Femur (tissue), 1 donor: Measurements from ENCODE around the gene JSRP1.

Source experiments
- DNase-seq: peaks from one replicate; pipeline ENCODE4 v3.0.0-alpha.2; 2017

JSRP1 gene, protein sequence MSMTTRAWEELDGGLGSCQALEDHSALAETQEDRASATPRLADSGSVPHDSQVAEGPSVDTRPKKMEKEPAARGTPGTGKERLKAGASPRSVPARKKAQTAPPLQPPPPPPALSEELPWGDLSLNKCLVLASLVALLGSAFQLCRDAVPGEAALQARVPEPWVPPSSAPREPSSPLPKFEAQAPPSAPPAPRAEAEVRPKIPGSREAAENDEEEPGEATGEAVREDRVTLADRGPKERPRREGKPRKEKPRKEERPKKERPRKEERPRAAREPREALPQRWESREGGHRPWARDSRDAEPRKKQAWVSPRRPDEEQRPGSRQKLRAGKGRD

DNA sequence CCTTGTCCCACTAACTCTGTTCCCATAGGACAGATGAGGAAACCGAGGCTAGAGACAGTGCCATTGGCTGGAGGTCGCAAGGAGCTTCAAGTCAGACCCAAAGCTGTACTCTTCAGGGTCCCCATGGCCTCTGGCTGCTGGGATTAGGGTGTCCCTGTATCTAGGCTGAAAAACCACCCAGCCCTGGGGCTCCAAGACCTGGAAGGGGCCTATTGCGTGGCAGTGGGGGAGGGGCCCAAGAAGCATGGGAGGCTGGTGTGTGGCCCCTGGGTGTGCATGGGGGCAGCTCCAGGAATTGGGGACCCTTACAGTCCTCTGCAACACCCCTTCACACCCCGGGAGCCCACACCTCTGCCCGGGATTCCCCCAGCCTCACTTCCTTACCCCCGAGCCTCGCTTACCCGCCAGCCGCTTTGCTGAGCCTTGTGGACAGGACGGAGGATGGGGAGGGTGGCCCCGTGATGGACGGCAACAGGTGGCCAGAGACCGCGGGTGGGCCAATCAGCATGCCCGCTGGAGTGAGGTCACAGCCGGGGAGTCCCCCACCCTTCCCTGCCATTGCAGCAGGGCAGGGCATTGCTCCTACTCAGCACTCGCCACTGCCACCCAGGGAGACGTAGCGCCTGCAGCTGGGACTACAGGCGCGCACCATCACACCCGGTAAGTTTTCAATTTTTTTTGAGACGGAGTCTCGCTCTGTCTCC, at the start of gene JSRP1:
TSS of gene JSRP1 (minus strand) at position 436 of the 704 bp plus-strand sequence. CDS start 1,103 bp downstream, outside the sequence.
- DNase-seq, result peak; percentile 87

DNA sequence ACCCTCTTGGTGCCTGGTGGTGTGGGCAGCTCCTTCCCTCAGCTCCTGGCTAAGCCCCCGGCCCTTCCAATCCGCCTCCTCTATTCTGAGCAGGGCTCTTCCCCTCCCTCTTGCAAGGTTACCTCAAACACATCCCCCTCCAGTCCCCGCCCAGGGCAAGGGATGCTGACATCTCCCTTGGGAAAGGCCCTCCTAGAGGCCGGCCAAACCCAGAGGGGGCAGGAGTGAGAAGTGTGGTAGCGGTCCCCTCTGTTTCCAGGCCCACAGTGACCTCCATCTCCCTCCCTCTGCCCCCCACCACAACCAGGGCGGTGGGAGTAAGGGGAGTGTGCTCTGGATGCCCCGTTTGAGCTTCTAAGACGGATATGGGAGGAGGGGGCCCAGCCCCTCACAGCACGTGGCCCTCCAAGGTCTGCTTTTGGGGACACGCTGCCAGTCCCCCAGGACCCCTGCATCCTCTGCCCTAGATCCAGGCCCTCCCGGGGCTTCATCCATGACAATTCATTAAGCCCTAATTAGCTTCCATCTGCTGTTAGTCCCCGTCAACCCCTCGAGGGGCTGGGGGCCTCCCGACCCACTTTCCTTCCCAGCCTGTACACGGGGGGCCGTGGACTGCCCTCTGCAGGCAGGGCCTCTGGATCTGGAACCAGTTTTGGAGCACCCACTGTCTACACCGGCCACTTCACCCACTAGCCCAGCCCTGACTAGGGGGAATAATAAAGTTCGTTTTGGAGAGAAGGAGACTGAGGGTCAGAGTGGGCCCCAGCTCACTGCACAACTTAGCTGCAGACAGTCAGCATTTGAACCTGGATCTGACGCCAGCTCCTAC, 49.4 kb upstream of the JSRP1 start:
- no peak for DNase-seq

DNA sequence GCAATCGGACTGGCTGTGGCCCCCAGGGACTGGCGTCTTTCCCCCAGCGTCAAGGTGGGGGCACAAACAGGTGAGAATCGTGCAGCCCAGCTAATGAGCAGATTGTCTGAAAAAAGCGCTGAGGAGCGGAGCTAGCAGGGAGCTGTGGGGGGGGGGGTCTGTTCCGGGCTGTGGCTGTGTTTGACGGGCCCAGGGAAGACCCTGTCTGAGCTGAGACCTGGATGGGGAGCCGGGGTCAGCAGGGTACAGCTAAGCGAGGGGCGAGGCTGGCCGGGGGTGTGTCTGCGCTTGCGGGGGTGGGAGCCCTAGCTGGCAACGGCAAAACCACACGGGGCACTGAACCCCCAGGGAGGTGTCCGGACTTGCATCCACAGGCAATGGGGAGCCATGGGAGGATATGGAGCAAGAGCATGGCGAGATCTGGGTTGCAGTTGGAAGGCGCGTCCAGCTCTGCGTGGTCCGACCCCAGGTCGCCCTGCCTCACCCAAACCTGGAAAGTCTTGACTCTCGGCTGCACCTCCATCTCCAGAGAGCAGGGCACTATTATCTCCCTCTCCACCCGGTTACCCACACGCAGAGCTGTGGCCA, 47.1 kb upstream of the JSRP1 start:
- no peak for DNase-seq

DNA sequence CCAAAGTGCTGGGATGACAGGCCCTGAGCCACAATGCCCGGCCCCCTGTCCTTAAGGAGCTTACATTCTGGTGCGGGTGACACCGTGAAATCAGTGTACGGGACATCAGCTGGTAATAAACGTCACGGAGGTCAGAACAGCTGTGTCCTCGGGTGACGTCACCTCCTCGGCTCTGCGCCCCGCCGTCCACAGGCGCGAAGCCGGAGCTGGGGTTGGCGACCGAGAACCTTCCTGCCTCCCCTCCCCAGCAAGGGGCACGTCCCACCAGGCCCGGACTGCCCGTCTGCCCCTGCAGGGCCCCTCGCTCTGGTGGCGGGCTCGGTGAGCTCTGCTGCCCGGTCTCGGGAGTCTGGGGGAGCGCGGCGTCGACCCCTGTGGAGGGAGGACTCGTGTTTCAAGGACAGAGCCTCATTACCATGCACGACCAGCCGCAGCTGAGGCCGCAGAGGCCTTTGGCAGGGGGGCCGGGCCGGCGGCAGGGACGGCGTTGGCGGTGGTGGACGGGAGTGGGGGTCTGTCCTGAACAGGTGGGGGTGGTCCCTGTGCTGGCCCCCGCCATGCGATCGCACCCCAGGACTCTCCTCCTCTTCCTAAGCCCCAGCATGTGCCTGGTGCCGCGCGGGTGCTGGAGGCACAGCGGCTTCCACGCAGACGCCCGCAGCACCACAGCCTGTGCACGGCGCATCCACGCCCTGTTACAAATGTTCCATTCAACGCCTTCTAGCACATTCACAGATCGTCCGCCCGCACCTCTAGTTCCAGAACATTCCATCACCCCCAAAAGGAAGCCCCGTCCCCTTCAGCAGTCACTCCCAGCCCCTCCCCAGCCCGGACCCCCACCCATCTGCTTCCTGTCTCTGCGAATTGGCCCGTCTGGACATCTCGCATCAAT, 46.3 kb upstream of the JSRP1 start:
- peak; percentile 70 for DNase-seq

DNA sequence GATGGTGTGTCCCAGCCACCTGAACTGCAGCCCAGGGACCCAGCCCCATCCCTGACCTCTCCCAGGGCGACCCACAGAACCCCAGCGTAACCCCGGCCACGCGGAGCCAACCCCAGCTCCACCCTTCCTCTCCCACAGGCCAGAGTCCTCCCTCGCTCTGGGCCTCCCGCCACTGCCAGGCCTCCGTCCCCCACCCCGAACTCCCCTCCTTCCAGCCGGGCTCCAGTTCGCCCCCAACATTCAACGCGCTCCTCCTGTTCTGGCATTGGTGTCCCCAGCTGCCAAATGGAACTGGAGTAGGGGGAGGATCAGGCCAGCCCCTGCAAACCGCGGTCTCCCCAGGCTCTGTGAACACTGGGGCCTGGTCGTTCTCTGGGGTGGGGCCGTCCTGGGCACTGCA, 44.3 kb upstream of the JSRP1 start:
- no peak for DNase-seq

DNA sequence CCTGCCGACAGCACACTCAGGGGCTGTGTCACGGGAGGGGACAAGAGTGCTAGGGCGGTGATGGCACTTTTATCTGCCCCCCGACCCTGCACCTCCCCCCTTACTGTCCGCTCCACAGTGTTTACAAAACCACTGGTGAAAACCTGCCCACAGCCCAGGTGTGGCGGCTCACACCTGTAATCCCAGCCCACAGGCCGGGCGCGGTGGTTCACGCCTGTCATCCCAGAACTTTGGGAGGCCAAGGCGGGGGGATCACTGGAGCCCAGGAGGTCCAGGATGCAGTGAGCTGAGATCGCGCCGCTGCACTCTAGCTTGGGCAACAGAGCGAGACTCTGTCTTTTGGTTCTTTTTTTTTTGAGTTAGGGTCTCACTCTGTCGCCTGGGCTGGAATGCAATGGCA, 39.9 kb upstream of the JSRP1 start:
- no peak for DNase-seq

DNA sequence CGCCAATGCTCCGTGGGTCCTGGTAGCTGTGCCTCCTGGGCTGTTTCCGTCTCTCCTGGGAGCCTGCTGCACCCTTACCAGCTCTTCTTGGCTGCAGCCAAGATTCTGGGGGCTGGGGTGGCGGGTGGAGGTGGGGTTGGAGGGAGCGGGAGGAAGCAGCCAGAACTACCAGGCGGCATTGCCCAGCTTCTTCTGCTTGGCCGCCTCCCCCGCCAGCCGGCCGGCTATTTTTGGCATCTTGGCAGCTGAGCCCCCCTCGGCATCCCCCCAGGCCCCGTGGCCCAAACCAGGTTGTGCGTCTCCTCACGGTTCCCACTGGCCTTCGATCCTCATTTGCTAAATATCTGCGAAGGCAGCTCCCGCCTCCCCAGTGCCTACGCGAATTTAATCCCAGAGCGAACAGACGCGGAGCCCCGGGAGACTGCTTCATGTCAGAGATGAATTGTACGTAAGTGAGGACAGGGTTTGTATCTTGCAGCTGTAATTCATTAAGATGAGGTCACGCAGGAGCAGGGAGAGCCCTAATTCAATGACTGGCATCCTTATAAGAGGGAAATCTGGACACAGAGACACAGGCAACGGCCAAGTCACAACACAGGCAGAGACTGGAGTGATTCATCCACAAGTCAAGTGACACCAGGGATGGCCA, 38.6 kb upstream of the JSRP1 start:
- no peak for DNase-seq

DNA sequence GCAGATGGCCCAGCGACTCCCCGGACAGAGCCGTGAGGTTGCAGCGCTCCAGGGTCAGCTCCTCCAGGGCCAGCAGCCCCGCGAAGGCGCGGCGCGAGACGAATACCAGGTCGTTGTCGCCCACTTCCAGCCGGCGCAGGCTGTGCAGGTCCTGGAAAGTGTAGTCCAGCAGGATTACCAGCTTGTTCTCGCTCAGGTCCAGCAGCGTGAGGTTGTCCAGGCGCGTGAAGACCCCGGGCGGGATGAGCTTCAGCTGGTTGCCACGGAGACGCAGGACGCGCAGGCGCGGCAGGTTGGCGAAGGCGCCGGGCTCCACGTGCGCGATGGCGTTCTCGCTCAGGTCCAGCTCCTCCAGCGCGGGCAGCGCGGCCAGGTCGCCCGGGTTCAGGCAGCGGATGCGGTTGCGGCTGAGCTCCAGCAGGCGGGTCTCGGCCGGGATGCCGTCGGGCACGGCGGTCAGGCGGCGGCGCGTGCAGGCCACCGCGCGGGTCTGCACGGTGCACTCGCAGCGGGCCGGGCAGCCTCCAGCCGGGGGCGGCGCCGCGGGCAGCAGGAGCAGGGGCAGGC, 35.1 kb upstream of the JSRP1 start:
- no peak for DNase-seq

DNA sequence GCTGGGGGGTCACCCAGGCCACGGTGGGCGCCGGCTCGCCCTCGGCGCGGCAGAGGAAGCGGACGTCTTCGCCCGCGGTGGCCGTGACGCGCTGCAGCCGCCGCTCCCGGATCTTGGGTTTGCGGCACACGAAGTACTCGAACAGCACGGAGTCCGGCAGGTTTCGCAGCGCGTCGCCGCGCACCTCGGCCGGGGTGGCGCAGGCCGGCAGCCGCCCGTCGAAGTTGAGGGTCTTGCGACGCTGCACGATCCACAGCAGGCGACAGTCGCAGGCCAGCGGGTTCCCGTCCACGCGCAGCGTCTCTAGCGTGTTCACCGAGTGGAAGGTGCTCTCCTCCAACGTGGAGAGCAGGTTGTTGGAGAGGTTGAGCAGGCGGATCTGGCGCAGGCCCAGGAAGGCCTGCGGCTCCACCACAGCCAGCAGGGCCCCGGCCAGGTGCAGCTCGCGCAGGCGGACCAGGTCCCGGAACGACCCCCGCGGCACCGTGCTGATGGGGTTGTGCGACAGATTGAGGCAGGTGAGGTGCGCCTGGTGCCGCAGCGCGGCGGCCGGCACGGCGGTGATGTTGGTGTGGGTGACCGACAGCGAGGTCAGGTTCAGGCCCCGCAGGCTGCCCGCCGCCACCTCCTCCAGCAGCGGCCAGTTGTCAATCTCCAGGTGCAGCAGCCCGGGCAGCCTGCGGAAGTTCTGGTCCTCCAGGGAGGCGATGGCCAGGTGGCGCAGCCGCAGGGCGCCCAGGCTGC, 34.4 kb upstream of the JSRP1 start:
- no peak for DNase-seq

DNA sequence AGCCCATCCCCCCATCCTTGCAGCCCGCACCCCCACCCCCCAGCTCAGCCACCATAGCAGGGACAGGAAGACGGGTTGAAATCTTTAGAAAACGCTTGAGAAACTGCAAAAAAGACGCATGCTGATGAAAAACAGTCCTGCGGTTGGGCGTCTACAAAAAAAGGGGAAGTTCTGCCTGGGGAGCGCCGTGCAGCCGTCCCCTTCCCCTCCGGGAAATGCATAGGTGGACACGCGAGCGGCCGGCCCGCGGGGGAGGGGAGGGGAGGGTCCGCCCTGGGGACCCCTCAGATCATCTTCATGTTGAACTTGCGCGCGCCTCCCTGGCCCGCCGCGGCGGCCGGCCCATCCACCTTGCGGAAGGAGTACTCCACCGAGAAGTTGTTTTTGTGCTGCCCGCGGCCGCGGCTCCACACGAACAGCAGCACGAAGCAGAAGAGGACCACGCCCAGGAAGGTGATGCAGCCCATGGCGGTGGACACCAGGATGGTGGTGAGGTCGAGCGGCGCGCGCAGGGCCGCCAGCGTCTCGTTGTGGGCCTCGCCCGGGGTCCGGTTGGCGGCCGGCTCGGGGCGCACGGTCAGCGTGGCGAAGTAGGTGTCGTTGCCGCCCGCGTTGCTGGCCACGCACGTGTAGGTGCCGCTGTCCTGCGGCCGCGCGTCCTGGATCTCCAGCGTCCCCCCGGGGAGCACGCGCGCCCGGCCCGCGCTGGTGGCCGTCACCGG, 33.7 kb upstream of the JSRP1 start:
- DNase-seq, result no peak

DNA sequence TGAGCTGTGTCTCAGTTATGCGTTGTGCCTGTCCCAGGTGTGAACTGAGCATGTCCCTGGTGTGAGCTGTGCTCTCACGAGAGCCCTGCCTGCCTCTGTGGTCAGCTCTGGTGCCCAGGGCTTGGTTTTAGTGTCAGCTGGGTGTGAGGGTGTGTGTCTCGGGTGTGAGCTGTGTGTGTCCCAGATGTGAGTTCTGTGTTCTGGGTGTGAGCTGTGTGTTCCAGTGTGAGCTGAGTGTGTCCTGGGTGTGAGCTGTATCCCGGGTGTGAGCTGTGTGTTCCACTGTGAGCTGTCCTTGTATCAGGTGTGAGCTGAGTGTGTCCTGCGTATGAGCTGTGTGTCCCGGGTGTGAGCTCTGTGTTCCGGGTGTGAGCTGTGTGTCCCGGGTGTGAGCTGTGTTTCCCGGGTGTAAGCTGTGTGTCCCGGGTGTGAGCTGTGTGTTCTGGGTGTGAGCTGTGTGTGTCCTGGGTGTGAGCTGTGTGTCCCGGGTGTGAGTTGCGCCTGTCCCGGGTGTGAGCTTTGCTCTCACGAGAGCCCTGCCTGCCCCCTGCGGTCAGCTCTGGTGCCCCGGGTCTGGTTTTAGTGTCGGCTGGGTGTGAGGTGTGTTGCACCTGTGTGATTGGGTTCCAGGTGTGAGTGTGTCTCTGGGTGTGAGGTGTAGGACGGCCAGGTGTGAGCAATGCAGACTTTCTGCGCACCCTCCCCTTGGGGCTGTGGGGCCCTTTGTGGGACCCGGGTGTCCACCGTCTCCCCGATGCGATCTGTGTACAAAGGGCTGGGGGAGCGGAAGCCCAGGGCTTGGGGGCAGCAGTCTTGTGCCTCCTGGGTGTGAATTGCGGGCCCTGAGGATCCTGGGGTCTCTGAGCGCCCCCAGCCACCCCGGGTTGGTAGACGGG, 32.8 kb upstream of the JSRP1 start:
- DNase-seq, result no peak

DNA sequence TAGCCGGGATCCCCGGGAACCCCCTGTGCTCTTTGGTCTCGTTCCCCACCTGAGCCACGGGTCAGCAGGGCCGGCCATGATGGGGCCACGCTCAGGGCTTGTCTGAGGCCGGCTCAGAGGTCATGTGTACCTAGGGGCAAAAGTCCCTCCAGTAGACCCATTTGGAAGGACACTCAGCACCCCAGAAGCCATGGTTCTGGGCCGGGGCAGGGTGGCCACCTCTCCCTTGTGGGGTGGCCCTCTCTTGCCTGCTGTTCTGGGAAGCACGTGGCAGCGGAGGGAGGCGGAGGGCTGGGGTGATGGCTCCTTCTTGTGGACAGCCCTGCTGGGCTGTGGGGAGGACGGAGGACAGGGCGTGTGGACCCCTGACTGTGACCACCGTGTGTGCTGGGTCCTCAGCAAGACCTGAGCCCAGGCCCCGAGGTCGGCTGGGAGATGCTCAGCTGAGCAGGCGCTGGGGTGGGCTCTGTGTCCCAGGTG, 32.2 kb upstream of the JSRP1 start:
- DNase-seq, result no peak

DNA sequence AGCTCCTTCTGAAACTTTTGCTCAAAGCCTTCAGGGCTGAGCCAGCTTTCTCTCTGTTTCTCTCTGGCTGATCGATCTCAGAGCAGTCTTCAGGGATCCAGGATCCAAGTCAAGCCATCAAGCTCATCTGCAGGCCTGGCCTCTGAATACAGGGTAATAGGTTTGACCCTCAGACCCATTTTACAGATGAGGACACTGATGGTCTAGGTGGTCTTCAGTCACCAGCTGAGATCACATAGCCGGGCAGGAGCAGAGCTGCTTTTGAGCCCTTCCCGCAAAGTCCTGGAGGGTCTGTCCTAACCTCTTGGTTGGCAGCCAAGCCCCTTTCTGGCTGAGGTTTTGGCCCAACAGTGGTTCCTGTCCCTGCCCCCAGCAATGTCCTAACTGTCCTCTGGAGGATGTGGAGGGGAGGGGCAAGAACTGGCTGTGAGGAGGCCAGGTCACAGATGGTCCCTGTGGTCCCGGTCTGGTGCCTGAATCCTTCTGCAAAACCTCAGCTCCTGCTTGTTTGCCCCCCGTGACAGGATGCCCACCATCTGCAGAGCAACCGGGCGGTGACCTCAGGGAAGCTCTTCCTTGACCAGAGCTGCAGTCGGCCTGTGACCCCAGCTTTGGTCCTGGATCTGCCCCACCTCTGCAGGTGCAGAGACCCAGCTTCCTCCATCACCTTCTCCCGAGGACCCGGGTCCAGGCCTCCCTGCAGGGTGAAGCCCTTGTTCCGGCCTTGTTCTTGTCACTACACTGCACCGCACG, 31.5 kb upstream of the JSRP1 start:
- DNase-seq, result no peak

DNA sequence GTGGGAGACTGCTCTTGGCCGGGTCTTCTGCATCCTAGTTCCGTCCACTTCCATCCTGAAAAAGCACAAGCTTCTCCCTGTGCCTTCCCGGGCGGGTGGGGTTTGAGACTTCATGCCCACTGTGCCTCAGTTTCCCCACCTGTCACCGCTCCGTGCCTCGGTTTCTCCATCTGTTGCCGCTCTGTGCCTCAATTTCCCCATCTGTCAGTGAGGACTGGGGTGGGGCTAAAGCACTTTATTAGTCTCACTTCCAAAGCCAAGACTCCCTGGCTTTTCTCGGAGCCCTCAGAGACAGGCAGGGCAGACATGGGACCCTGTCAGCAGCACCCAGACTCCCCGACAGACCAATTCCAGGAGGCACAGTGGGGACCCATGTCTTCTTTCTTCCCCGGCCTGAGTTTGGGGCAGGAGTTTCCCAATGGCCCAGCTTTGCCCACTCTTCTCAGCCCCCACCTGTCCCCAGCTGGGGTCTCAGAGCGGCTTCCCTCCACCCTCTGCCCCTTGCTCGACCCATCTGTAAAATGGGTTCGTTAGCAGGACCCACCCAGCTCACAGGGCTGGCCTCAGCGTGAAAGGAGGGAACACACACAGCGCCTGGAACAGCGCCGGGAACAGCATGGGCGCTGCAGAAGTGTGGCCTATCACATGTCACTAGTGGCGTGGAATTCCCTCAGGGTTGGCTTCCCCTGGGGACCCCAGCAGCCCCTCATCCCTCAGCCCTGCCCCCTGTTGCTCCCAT, 30.4 kb upstream of the JSRP1 start:
- peak; percentile 11 for DNase-seq

DNA sequence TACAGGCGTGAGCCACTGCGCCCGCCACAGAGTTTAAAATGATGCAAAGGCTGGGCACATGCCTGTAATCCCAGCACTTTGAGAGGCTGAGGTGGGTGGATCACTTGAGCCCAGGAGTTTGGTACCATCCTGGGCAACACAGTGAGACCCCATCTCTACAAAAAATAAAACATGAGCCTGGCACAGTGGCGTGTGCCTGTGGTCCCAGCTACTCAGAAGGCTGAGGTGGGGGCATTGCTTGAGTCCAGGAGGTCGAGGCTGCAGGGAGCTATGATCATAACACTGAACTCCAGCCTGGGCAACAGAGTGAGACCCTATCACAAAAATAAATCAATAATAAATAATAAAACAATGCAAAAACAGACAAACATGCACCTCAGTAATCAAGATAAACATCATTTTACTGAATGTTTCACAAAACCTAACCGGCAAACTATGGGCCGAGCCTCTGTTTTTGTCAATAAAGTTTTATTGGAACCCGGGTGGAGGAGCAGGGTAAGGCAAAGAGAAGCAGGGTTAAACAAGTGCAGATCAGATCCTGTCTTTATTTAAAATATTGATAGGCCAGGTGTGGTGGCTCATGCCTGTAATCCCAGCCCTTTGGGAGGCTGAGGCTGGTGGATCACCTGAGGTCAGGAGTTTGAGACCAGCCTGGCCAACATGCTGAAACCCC, 27.8 kb upstream of the JSRP1 start:
- peak; percentile 10 for DNase-seq

DNA sequence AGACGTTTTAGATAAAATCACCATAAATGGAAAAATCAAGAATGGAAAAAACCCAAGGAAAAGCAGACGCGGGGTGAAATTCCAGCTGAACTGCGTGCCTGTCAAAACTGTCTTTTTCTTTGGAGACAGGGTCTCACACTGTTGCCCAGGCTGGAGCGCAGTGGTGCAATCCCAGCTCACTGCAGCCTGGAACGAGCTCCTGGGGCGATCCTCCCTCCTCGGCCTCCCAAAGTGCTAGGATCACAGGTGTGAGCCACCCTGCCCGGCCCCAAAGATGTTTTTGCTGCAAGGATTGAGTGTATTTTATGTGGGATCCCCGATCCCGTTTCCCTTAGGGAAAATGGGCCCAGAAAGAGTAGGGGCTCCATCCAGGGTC, 26.6 kb upstream of the JSRP1 start:
- DNase-seq, result no peak
